ENCODE measurements around the gene NTM. TPM values are rescaled to one million over a fixed set of nuclear protein-coding genes. Genes with fewer than 3 reads are reported as not detected.

The NTM gene
- total RNA-seq, 1 donor = 52.2 TPM

GRCh38 chr11:132226522-132226921, 856.1 kb downstream of the NTM start:
- TF ChIP-seq, protein P1, sequence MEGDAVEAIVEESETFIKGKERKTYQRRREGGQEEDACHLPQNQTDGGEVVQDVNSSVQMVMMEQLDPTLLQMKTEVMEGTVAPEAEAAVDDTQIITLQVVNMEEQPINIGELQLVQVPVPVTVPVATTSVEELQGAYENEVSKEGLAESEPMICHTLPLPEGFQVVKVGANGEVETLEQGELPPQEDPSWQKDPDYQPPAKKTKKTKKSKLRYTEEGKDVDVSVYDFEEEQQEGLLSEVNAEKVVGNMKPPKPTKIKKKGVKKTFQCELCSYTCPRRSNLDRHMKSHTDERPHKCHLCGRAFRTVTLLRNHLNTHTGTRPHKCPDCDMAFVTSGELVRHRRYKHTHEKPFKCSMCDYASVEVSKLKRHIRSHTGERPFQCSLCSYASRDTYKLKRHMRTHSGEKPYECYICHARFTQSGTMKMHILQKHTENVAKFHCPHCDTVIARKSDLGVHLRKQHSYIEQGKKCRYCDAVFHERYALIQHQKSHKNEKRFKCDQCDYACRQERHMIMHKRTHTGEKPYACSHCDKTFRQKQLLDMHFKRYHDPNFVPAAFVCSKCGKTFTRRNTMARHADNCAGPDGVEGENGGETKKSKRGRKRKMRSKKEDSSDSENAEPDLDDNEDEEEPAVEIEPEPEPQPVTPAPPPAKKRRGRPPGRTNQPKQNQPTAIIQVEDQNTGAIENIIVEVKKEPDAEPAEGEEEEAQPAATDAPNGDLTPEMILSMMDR (IDR thresholded peaks at IDR 0.05; ENCODE audit: insufficient read depth, low read length) = no peak
- H3K4me3 ChIP-seq (ENCODE audit: low read depth, low read length) = no peak overlapping the region

DNA sequence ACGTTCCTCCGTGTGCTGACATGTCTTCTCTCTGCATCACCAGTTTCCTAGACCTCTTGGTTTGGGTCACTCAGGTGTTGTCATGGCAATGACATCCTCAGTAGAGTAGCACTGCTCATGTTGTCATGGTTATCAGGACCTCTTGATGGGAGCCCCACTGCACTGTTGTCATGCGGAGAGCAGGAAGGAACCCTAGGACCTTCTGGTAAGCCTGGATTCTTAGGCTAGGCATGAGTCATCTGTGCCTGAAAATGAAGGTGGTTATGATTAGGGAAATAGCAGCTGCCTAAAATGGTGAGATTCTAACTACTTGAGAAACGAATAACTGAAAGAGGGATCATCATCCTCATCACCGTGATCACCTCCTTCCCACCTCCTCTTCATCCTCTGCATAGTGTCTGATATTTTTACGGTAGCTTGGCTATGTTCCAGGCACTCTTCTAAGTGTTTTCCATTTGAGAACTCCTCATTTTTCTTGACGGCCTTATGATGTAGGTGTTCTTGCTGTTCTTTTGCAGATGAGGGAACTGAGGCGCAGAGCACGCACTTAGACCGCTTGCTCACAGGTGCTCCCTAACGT, 858.4 kb downstream of the NTM start:
- DNase-seq (ENCODE audit: low read depth) = peak; percentile 2
- TF ChIP-seq, protein P1 (IDR thresholded peaks at IDR 0.05; ENCODE audit: insufficient read depth, low read length) = no peak
- no peak overlapping the region for H3K4me3 ChIP-seq (ENCODE audit: low read depth, low read length)

More at GRCh38 chr11:132226522-132226921, 856.1 kb downstream of the NTM start:
- no peak for DNase-seq (ENCODE audit: low read depth)

DNA sequence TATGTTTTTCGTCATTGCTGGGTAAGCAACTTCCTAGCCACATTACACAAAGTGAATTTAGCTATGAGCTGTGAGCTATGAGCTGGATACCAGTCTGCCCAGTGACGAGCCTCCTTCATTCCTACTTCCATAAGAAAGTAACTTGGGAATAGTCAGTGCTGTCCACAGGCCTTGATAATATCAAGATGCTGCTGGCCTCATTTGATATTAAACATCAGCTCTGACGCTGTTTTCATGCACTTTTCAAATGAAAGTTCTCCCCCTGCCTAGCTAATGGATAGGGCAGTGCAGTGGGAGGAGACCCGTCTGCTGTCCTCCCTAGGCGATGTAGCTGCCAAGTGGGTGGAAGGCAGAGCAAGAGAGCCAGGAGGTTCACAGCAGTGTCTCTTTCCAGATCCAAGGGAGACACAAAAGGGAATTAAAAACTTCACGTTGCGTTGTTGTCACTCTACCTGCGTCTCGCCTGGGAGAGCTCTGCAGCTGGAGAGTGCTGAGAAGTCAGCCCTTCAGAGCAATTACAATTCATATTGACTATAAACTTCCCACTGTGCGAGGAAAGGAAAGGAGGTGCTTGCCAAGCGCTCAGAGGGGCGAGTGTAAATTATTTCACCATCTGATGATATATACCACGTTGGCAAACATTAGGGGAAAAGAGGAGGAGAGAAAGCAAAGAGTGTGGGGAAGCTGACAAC, 861.4 kb downstream of the NTM start:
- no peak overlapping the region for H3K4me3 ChIP-seq (ENCODE audit: low read depth, low read length)
- peak; percentile 16 for DNase-seq (ENCODE audit: low read depth)
- TF ChIP-seq, protein P1 (IDR thresholded peaks at IDR 0.05; ENCODE audit: insufficient read depth, low read length) = no peak

GRCh38 chr11:132234878-132235277, 864.5 kb downstream of the NTM start:
- no peak overlapping the region for H3K4me3 ChIP-seq (ENCODE audit: low read depth, low read length)
- peak; percentile 58 for DNase-seq (ENCODE audit: low read depth)
- TF ChIP-seq, protein P1 (IDR thresholded peaks at IDR 0.05; ENCODE audit: insufficient read depth, low read length) = no peak

- H3K4me3 ChIP-seq (ENCODE audit: low read depth, low read length) = no peak overlapping the region
- no peak for DNase-seq (ENCODE audit: low read depth)
- TF ChIP-seq, protein P1 (IDR thresholded peaks at IDR 0.05; ENCODE audit: insufficient read depth, low read length) = no peak
Observed at GRCh38 chr11:132237781-132238180, 867.4 kb downstream of the NTM start.

GRCh38 chr11:132238331-132238866, 868.0 kb downstream of the NTM start:
- no peak overlapping the region for H3K4me3 ChIP-seq (ENCODE audit: low read depth, low read length)
- DNase-seq (ENCODE audit: low read depth) = no peak
- TF ChIP-seq, protein P1 (IDR thresholded peaks at IDR 0.05; ENCODE audit: insufficient read depth, low read length) = no peak

Measured in fibroblast of the aortic adventitia (primary cell).